H1 (cell line): ENCODE measurements around the gene FSTL4. TPM values are rescaled to one million over a fixed set of nuclear protein-coding genes. Genes with fewer than 3 reads are reported as not detected.
A peak's percentile ranks its signal among the peaks of the same experiment; 100 is the strongest.

Experiments
- CTCF ChIA-PET: fragments of 300-600 bp; sonication (Branson Sonifier 250); formaldehyde crosslinking; loops from one replicate; lab custom pipeline; 2021; ENCODE audit not compliant: partially characterized antibody; lab: Charles Lee
- POLR2A ChIA-PET: fragments of 300-600 bp; sonication (Branson Sonifier 250); formaldehyde crosslinking; loops from one replicate; lab custom pipeline; 2021; ENCODE audit warnings: inconsistent platforms; ENCODE audit not compliant: partially characterized antibody; lab: Charles Lee
- DNase-seq, 2 experiments: peaks; one replicate each; pipeline versions ENCODE4 v3.0.0 to v3.0.0-alpha.2; 2010 to 2022; ENCODE audit warnings: low spot score in 2 of 2, low read depth in 1 of 2, mixed read lengths in 1 of 2
- FAIRE-seq: peaks from 2 replicates; lab custom pipeline; 2011; peaks lifted over from hg19 to GRCh38; lab: Jason Lieb, UNC
- H2AFZ ChIP-seq: 2 replicates; pipeline ENCODE4 v1.8.1; 2012; ENCODE audit warnings: low read length, inconsistent platforms
- H2AK5ac ChIP-seq: 2 replicates; pipeline ENCODE4 v1.6.1; 2013; ENCODE audit warnings: low read depth, low read length
- H2BK120ac ChIP-seq: replicated peaks from 2 replicates; pipeline ENCODE3; 2013; ENCODE audit warnings: low read depth, low read length, inconsistent platforms
- H2BK12ac ChIP-seq: 2 replicates; pipeline ENCODE4 v1.6.1; 2013; ENCODE audit warnings: low read depth, low read length
- H2BK15ac ChIP-seq: 2 replicates; pipeline ENCODE4 v1.6.1; 2013; ENCODE audit warnings: low read length
- H2BK20ac ChIP-seq: 2 replicates; pipeline ENCODE4 v1.6.1; 2013; ENCODE audit warnings: low read length
- H2BK5ac ChIP-seq: 2 replicates; pipeline ENCODE4 v1.6.1; 2013; ENCODE audit warnings: low read depth, low read length
- H3K14ac ChIP-seq: 2 replicates; pipeline ENCODE4 v1.6.1; 2013; ENCODE audit warnings: inconsistent platforms; ENCODE audit not compliant: insufficient read length
- H3K18ac ChIP-seq: 2 replicates; pipeline ENCODE4 v1.6.1; 2013; ENCODE audit warnings: low read length; ENCODE audit errors: extremely low read depth
- H3K23ac ChIP-seq: 2 replicates; pipeline ENCODE4 v1.6.1; 2013; ENCODE audit warnings: inconsistent platforms; ENCODE audit not compliant: insufficient read length
- H3K23me2 ChIP-seq: 2 replicates; pipeline ENCODE4 v1.6.1; 2013; ENCODE audit warnings: low read depth, low read length
- H3K27ac ChIP-seq: 2 replicates; pipeline ENCODE4 v1.6.1; 2011; ENCODE audit warnings: low read depth, low read length, inconsistent platforms
- H3K27me3 ChIP-seq, 4 experiments: replicated peaks in 1 of 4; 1 replicate in 1 of 4; 2 replicates in 3 of 4; pipeline versions ENCODE4 v1.6.1 to v1.8.1; 2011 to 2013; ENCODE audit warnings: low read length in 3 of 4, mild to moderate bottlenecking in 3 of 4, inconsistent platforms in 2 of 4, mixed read lengths in 2 of 4, moderate library complexity in 1 of 4; ENCODE audit not compliant: control insufficient read depth in 3 of 4, insufficient read depth in 3 of 4; ENCODE audit errors: extremely low read depth in 1 of 4
- H3K36me3 ChIP-seq, 4 experiments: 2 replicates each; pipeline versions ENCODE4 v1.6.1 to v1.8.1; 2011 to 2013; ENCODE audit warnings: mild to moderate bottlenecking in 4 of 4, low read length in 3 of 4, moderate library complexity in 2 of 4, control low read depth in 1 of 4, inconsistent platforms in 1 of 4; ENCODE audit not compliant: insufficient read depth in 4 of 4, control insufficient read depth in 2 of 4
- H3K4ac ChIP-seq: replicated peaks from 2 replicates; pipeline ENCODE3; 2013; ENCODE audit warnings: low read length, low read depth, mixed read lengths, inconsistent platforms; ENCODE audit not compliant: insufficient read length
- H3K4me1 ChIP-seq, 4 experiments: replicated peaks in 1 of 4; 1 replicate in 1 of 4; 2 replicates in 3 of 4; pipeline versions ENCODE4 v1.6.1 to v1.8.1; 2011 to 2013; ENCODE audit warnings: low read length in 3 of 4, inconsistent platforms in 2 of 4, mixed read lengths in 1 of 4; ENCODE audit not compliant: insufficient read depth in 4 of 4, control insufficient read depth in 3 of 4
- H3K4me2 ChIP-seq, 2 experiments: 2 replicates each; pipeline versions ENCODE4 v1.6.1 to v1.8.1; 2011 to 2013; ENCODE audit warnings: low read depth in 2 of 2, low read length in 2 of 2, control low read depth in 1 of 2, inconsistent platforms in 1 of 2, mild to moderate bottlenecking in 1 of 2; ENCODE audit not compliant: insufficient read depth in 1 of 2
- H3K4me3 ChIP-seq, 4 experiments: fragments of 200-600, 300-600 bp in 1 of 4; sonication (generic), shearing (Covaris generic), sonication (Bioruptor Twin) in 1 of 4; 2 replicates each; pipeline versions ENCODE4 v1.5.1 to v1.8.1; 2011 to 2016; ENCODE audit warnings: low read length in 4 of 4, low read depth in 3 of 4, control low read depth in 2 of 4, inconsistent platforms in 2 of 4, mild to moderate bottlenecking in 2 of 4, mixed read lengths in 1 of 4, moderate library complexity in 1 of 4; ENCODE audit not compliant: insufficient read depth in 2 of 4; ENCODE audit errors: extremely low read depth in 1 of 4
- H3K56ac ChIP-seq: replicated peaks from 2 replicates; pipeline ENCODE3; 2013; ENCODE audit warnings: low read depth, mild to moderate bottlenecking, mixed read lengths, low read length, inconsistent platforms; ENCODE audit not compliant: insufficient read length
- H3K79me1 ChIP-seq: 2 replicates; pipeline ENCODE4 v1.6.1; 2013; ENCODE audit warnings: low read depth, low read length, control low read depth
- H3K79me2 ChIP-seq, 2 experiments: 2 replicates each; pipeline versions ENCODE4 v1.6.1 to v1.8.1; 2012 to 2013; ENCODE audit warnings: low read length in 2 of 2, mild to moderate bottlenecking in 2 of 2, inconsistent platforms in 1 of 2; ENCODE audit not compliant: insufficient read depth in 2 of 2, control insufficient read depth in 1 of 2
- H3K9ac ChIP-seq, 4 experiments: replicated peaks in 1 of 4; 1 replicate in 1 of 4; 2 replicates in 3 of 4; pipeline versions ENCODE4 v1.6.1 to v1.8.1; 2011 to 2013; ENCODE audit warnings: low read depth in 3 of 4, low read length in 3 of 4, control low read depth in 2 of 4, mild to moderate bottlenecking in 2 of 4, moderate library complexity in 2 of 4, inconsistent platforms in 1 of 4; ENCODE audit errors: extremely low read depth in 1 of 4
- H3K9me3 ChIP-seq, 2 experiments: 2 replicates each; pipeline versions ENCODE4 v1.6.1 to v1.8.1; 2012 to 2013; ENCODE audit warnings: mild to moderate bottlenecking in 2 of 2, moderate library complexity in 2 of 2, control low read depth in 1 of 2, inconsistent platforms in 1 of 2, low read depth in 1 of 2, low read length in 1 of 2, mixed read lengths in 1 of 2; ENCODE audit not compliant: insufficient read depth in 2 of 2
- H4K20me1 ChIP-seq, 2 experiments: replicated peaks in 1 of 2; 2 replicates each; pipeline versions ENCODE3 to v1.8.1; 2011 to 2013; ENCODE audit warnings: inconsistent platforms in 2 of 2, low read length in 2 of 2, mild to moderate bottlenecking in 1 of 2; ENCODE audit not compliant: insufficient read depth in 2 of 2, control insufficient read depth in 1 of 2
- H4K5ac ChIP-seq: 2 replicates; pipeline ENCODE4 v1.6.1; 2013; ENCODE audit warnings: low read length, low read depth, mixed read lengths, inconsistent platforms; ENCODE audit not compliant: insufficient read length
- H4K8ac ChIP-seq: 2 replicates; pipeline ENCODE4 v1.8.0; 2013; ENCODE audit warnings: mild to moderate bottlenecking, moderate library complexity, low read length, inconsistent platforms; ENCODE audit not compliant: insufficient read depth; ENCODE audit errors: extremely low read depth
- H4K91ac ChIP-seq: replicated peaks from 2 replicates; pipeline ENCODE3; 2013; ENCODE audit warnings: low read length, mixed read lengths, inconsistent platforms; ENCODE audit not compliant: insufficient read length
- CBX5 ChIP-seq: fragments of 300-800, 300-1000 bp; sonication (generic); IDR thresholded peaks from 2 replicates; pipeline ENCODE4 v1.7.1; 2016; ENCODE audit warnings: antibody characterized with exemption, low read length, low read depth
- RXRA ChIP-seq: IDR thresholded peaks from 2 replicates; pipeline ENCODE4 v1.6.1; 2011; ENCODE audit warnings: low read depth, mild to moderate bottlenecking, low read length, moderate library complexity; ENCODE audit not compliant: insufficient read depth
- SP2 ChIP-seq: IDR thresholded peaks from 2 replicates; pipeline ENCODE4 v1.6.1; 2012; ENCODE audit warnings: mild to moderate bottlenecking, low read length, inconsistent platforms
- TEAD4 ChIP-seq: IDR thresholded peaks from 2 replicates; pipeline ENCODE4 v1.6.1; 2012; ENCODE audit warnings: low read depth, low read length, inconsistent platforms, mixed read lengths
- YY1 ChIP-seq: IDR thresholded peaks from 2 replicates; pipeline ENCODE4 v1.6.1; 2011; ENCODE audit warnings: low read depth, mild to moderate bottlenecking, low read length
- WGBS, 2 experiments: shearing (Covaris generic) in 1 of 2; methylation state at CpG; one replicate each; pipeline versions ENCODE4 v1.1.6 to v1.1.7; 2013 to 2015; ENCODE audit warnings: low lambda C conversion rate in 2 of 2, mixed read lengths in 2 of 2, inconsistent platforms in 1 of 2, low coverage in 1 of 2, missing lambda C conversion rate in 1 of 2; ENCODE audit not compliant: insufficient replicate concordance in 2 of 2, insufficient coverage in 1 of 2, insufficient read length in 1 of 2; ENCODE audit errors: extremely low coverage in 1 of 2, missing lambda C conversion rate in 1 of 2; 5-methylcytosine and 5-hydroxymethylcytosine counted together
- polyA plus RNA-seq, 7 experiments: library from polyadenylated mRNA; depleted of rRNA in 3 of 7; stranded (reverse) in 5 of 7; unstranded in 2 of 7; fragments of >200 nt in 5 of 7; fragments of 200-250 nt in 2 of 7; gene quantifications; 1 replicate in 5 of 7; 2 replicates in 1 of 7; 4 replicates in 1 of 7; pipeline versions ENCODE4 v1.2.1 to v1.2.3, GENCODE V29; 2011 to 2013; ENCODE audit warnings: missing spikeins in 2 of 7, mixed read lengths in 2 of 7
- total RNA-seq: library from RNA; stranded (reverse); fragmentation: NEBNext Ultra II Directional; extraction: Animal tissue kit (Norgen Biotek cat#: 25700); gene quantifications from 2 replicates; pipeline ENCODE4 v1.2.1, GENCODE V29; 2021
- TF ChIP-seq, protein P1 (sequence below): IDR thresholded peaks from 2 replicates; pipeline ENCODE4 v1.6.1; 2012; ENCODE audit warnings: low read length, inconsistent platforms
- TF ChIP-seq, protein P2 (sequence below): IDR thresholded peaks from 2 replicates; pipeline ENCODE4 v1.6.1; 2012; ENCODE audit warnings: inconsistent platforms
- TF ChIP-seq, protein P3 (sequence below): IDR thresholded peaks from 2 replicates; pipeline ENCODE4 v1.6.1; 2011; ENCODE audit warnings: low read depth, mild to moderate bottlenecking, low read length; ENCODE audit not compliant: insufficient read depth

Gene FSTL4
- total and polyA plus RNA-seq, 2 of the 8 experiments (the other 6 are each of a cell fraction or from before 2014, with no cell fraction given), result 3.1 to 4.1 TPM

DNA sequence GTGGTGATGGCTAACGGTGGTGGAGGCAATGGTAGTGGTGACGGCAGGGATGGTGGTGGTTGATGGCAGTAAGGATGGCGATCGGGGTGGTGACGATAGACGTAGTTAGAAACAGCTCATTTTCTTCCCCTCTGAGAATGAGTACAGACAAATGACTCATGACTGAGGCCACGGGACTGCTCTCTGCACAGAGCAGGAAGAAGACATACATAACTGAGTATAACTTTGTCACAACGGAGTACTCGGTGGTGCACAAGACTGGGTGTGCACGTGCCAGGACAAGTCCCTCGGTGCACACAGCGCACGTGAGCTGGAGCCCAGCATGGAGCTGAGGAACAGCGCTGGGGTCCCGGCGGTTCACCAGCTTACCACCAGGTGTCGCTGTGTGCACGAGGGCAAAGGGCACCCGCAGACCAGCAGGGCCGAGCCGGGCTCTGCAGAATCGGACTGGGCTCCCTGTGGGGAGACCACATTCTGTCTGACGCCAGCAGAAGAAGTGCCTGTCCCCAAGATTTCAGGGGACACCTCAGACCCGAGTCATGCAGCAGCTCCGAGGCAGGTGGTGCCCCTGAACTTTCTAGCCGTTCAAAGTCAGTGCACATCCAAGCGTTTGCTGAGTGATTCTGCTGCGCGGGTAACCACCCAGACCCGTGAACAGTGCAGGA is 188.6 kb downstream of the FSTL4 start:
- Histone ChIP-seq H3K14ac (no peak overlapping the region), H3K9me3 (no peaks in the 10 kb centered on the region), H2BK120ac (peak overlapping the region; percentile 14), H4K5ac (no peak overlapping the region), H3K27ac (no peak overlapping the region), H2BK12ac (peak overlapping the region; percentile 100), H4K8ac (no peak overlapping the region), H3K4me2 (no peak overlapping the region), H3K23ac (no peak overlapping the region), H3K79me2 (no peaks in the 10 kb centered on the region), H3K4ac (peak overlapping the region; percentile 91), H4K91ac (peak overlapping the region; percentile 92), H3K56ac (no peak overlapping the region), H4K20me1 (no peaks in the 10 kb centered on the region), H2AK5ac (peak overlapping the region; percentile 91), H3K4me3 (no peak overlapping the region), H2AFZ (no peak overlapping the region), H2BK5ac (peak overlapping the region; percentile 92), H2BK15ac (peak overlapping the region; percentile 99), H3K18ac (peak overlapping the region; percentile 75), H3K27me3 (peaks cover 3 to 10% (median 7%) of the 10 kb centered on the region in 4 experiments), H3K79me1 (no peaks in the 10 kb centered on the region), H3K4me1 (peaks cover 8 to 27% (median 18%) of the 10 kb centered on the region in 4 experiments), H3K36me3 (no peaks in the 10 kb centered on the region), H3K23me2 (no peaks in the 10 kb centered on the region), H2BK20ac (peak overlapping the region; percentile 99), H3K9ac (no peak overlapping the region)
- ChIA-PET CTCF (interaction anchor here (0.5 to 11.6 kb wide), 71 partner anchors 8 to 526 kb away, joined by 3 to 218 read pairs (median 5); partner anchors contain the start of gene FSTL4), POLR2A (interaction anchor here (0.6 to 1.3 kb wide), 3 partner anchors 16 to 37 kb away, joined by 3 read pairs; no protein-coding TSS in a partner anchor)
- FAIRE-seq (no peak), DNase-seq (peak; percentile 53 to 97)
- 42% methylated on average over 30 of the region's 30 CpGs; no CpG with 5 or more reads in 1 of the 2 experiments for WGBS, 2 experiments
- TF ChIP-seq, protein P1, sequence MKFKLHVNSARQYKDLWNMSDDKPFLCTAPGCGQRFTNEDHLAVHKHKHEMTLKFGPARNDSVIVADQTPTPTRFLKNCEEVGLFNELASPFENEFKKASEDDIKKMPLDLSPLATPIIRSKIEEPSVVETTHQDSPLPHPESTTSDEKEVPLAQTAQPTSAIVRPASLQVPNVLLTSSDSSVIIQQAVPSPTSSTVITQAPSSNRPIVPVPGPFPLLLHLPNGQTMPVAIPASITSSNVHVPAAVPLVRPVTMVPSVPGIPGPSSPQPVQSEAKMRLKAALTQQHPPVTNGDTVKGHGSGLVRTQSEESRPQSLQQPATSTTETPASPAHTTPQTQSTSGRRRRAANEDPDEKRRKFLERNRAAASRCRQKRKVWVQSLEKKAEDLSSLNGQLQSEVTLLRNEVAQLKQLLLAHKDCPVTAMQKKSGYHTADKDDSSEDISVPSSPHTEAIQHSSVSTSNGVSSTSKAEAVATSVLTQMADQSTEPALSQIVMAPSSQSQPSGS, result no peak
- TF ChIP-seq, protein P2, sequence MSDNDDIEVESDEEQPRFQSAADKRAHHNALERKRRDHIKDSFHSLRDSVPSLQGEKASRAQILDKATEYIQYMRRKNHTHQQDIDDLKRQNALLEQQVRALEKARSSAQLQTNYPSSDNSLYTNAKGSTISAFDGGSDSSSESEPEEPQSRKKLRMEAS, result peak; percentile 98
- TF ChIP-seq RXRA (no peak), CBX5 (no peak), SP2 (no peak), TEAD4 (peak; percentile 6; the same call in 1 of the 2 replicates), YY1 (peak; percentile 12; the same call in 1 of the 2 replicates)
- TF ChIP-seq, protein P3, sequence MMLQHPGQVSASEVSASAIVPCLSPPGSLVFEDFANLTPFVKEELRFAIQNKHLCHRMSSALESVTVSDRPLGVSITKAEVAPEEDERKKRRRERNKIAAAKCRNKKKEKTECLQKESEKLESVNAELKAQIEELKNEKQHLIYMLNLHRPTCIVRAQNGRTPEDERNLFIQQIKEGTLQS, result no peak
